Neural progenitor cell (in vitro differentiated cells): ENCODE results near the gene RALGAPB. TPM values are rescaled to one million over a fixed set of nuclear protein-coding genes. Genes with fewer than 3 reads are reported as not detected.
"Not testable (repeated sequence)": the region's sequence is repeated elsewhere in the genome, so short reads cannot be mapped to it uniquely, and the experiment has no call there.

Experiments used
- DNase-seq: peaks from one replicate; pipeline ENCODE4 v3.0.0-alpha.2; 2016; ENCODE audit warnings: low spot score
- H2AFZ ChIP-seq: fragments of 200-600 bp; sonication (generic); replicated peaks from 2 replicates; pipeline ENCODE4 v1.6.1; 2016; ENCODE audit warnings: antibody characterized with exemption
- H3F3A ChIP-seq: fragments of 200-600 bp; sonication (generic); 2 replicates; pipeline ENCODE4 v1.6.1; 2016; ENCODE audit warnings: antibody characterized with exemption, low read depth
- H3K27ac ChIP-seq: fragments of 200-600 bp; sonication (generic); 2 replicates; pipeline ENCODE4 v1.5.1; 2016; ENCODE audit warnings: mild to moderate bottlenecking
- H3K27me3 ChIP-seq: fragments of 200-600 bp; sonication (generic); 2 replicates; pipeline ENCODE4 v1.6.1; 2016; ENCODE audit warnings: mild to moderate bottlenecking, moderate library complexity
- H3K36me3 ChIP-seq: fragments of 200-600 bp; sonication (generic); 2 replicates; pipeline ENCODE4 v1.5.1; 2016
- H3K4me1 ChIP-seq: fragments of 200-600 bp; sonication (generic); 2 replicates; pipeline ENCODE4 v1.6.1; 2016; ENCODE audit warnings: mixed run types
- H3K4me2 ChIP-seq: fragments of 200-600 bp; sonication (generic); 2 replicates; pipeline ENCODE4 v1.6.1; 2016
- H3K4me3 ChIP-seq: fragments of 200-600 bp; sonication (generic); 2 replicates; pipeline ENCODE4 v1.5.1; 2016
- H3K79me2 ChIP-seq: fragments of 200-600 bp; sonication (generic); 2 replicates; pipeline ENCODE4 v1.6.1; 2016; ENCODE audit warnings: low read depth
- H3K9ac ChIP-seq: fragments of 200-600 bp; sonication (generic); 2 replicates; pipeline ENCODE4 v1.6.1; 2016
- H3K9me3 ChIP-seq: fragments of 200-600 bp; sonication (generic); 2 replicates; pipeline ENCODE4 v1.5.1; 2016; ENCODE audit warnings: low read depth
- H4K20me1 ChIP-seq: fragments of 200-600 bp; sonication (generic); 2 replicates; pipeline ENCODE4 v1.6.1; 2016; ENCODE audit warnings: low read depth
- H3K27ac Mint-ChIP-seq: 3 replicates; pipeline ENCODE4 v1.8.0; 2021; ENCODE audit warnings: mixed read lengths
- H3K27me3 Mint-ChIP-seq: 2 replicates; pipeline ENCODE4 v1.8.0; 2022; ENCODE audit warnings: low read depth, mild to moderate bottlenecking, inconsistent platforms, moderate library complexity, mixed read lengths; ENCODE audit not compliant: insufficient read depth
- H3K36me3 Mint-ChIP-seq: 3 replicates; pipeline ENCODE4 v1.8.0; 2021; ENCODE audit warnings: mixed read lengths
- H3K4me1 Mint-ChIP-seq: 3 replicates; pipeline ENCODE4 v1.8.0; 2021; ENCODE audit warnings: mixed read lengths
- H3K4me3 Mint-ChIP-seq: 3 replicates; pipeline ENCODE4 v1.8.0; 2021; ENCODE audit warnings: mild to moderate bottlenecking, moderate library complexity, mixed read lengths
- H3K9me3 Mint-ChIP-seq: 3 replicates; pipeline ENCODE4 v1.8.0; 2020; ENCODE audit warnings: mixed read lengths
- CTCF ChIP-seq: fragments of 200-600 bp; sonication (generic); IDR thresholded peaks from 2 replicates; pipeline ENCODE4 v1.5.1; 2017; ENCODE audit warnings: antibody characterized with exemption, mild to moderate bottlenecking
- EZH2 ChIP-seq: fragments of 200-600 bp; sonication (generic); IDR thresholded peaks from 2 replicates; pipeline ENCODE4 v1.6.1; 2017; ENCODE audit warnings: antibody characterized with exemption, mild to moderate bottlenecking, moderate library complexity
- EZH2phosphoT487 ChIP-seq: fragments of 200-600 bp; sonication (generic); IDR thresholded peaks from 2 replicates; pipeline ENCODE4 v1.6.1; 2017; ENCODE audit warnings: antibody characterized with exemption
- total RNA-seq: library from RNA; depleted of rRNA; stranded (reverse); fragments of >200 nt; gene quantifications from 2 replicates; pipeline ENCODE4 v1.2.3, GENCODE V29; 2015; ENCODE audit warnings: low replicate concordance

RALGAPB gene
- total RNA-seq, 1 donor from 2014 or later: 39.1 TPM

DNA sequence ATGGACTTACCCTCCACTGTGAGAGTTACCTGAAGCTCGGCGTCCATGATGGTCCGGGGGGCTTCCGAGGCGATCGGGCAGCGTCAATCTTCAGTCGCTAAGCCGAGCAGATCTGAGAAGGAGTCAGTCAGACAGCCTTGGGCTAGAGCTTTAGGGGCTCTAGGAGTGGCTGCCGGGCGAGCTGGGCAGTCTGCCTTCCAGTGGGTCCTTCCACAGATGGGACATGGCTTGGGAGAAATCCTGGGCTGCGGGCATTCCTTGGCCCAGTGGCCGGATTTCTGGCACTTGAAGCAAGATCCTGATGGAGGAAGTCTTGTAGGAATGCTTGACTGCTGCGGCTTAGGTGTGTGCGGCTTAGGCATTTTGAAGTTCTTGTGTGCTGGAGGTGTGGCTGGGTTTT lies 123.2 kb downstream of the RALGAPB start:
- H3K9ac ChIP-seq, H4K20me1 ChIP-seq, H3K4me3 ChIP-seq, DNase-seq, H3K36me3 ChIP-seq, H3K4me1 Mint-ChIP-seq, H3K4me1 ChIP-seq, H2AFZ ChIP-seq, H3K9me3 ChIP-seq, H3K27me3 Mint-ChIP-seq, H3K4me3 Mint-ChIP-seq, H3K27me3 ChIP-seq, H3K79me2 ChIP-seq, H3F3A ChIP-seq, H3K9me3 Mint-ChIP-seq, H3K27ac Mint-ChIP-seq, H3K27ac ChIP-seq, H3K4me2 ChIP-seq, H3K36me3 Mint-ChIP-seq: not testable (repeated sequence)

DNA sequence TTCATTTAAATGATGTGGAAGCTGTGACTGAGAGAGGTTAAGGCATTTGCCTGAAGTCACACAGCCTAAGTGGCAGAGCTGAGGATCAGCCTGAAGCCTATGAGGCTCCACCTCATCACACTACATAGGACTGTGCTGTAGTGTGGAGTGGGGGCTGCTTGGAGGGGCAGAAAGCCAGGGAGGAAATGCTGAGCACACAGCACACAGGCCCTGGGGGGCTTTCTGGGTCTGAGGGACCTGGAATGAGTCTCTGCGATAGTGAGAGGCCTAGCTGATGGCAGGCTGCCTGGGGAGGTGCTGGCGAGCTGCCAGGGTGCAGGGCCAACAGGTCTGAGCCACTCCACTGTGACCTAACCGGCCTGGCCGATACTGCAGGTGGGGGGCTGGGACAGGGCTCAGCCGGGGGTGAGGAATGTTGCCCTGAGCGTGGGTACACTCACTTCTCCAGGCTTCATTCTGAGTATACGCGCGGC lies 126.8 kb downstream of the RALGAPB start:
- no peaks in the 10 kb centered on the region for H3K79me2 ChIP-seq
- no peak overlapping the region for H3K9ac ChIP-seq
- TF ChIP-seq EZH2phosphoT487: no peak
- no peak for TF ChIP-seq EZH2
- no peak for TF ChIP-seq CTCF
- no peaks in the 10 kb centered on the region for H3K36me3 Mint-ChIP-seq
- no peaks in the 10 kb centered on the region for H4K20me1 ChIP-seq
- peaks cover 12% of the 10 kb centered on the region for H3K4me1 Mint-ChIP-seq
- H3K9me3 Mint-ChIP-seq: no peaks in the 10 kb centered on the region
- no peak overlapping the region for H3K4me3 Mint-ChIP-seq
- H3K9me3 ChIP-seq: no peaks in the 10 kb centered on the region
- DNase-seq: no peak
- no peak overlapping the region for H2AFZ ChIP-seq
- H3K36me3 ChIP-seq: no peaks in the 10 kb centered on the region
- H3K27me3 Mint-ChIP-seq: peaks cover 7% of the 10 kb centered on the region
- no peaks in the 10 kb centered on the region for H3F3A ChIP-seq
- H3K27me3 ChIP-seq: peaks cover 39% of the 10 kb centered on the region
- no peak overlapping the region for H3K27ac Mint-ChIP-seq
- H3K4me2 ChIP-seq: no peak overlapping the region
- no peak overlapping the region for H3K4me3 ChIP-seq
- no peak overlapping the region for H3K27ac ChIP-seq
- peaks cover 5% of the 10 kb centered on the region for H3K4me1 ChIP-seq

GRCh38 chr20:38600057-38600456 lies 127.4 kb downstream of the RALGAPB start:
- Histone ChIP-seq H4K20me1 (no peaks in the 10 kb centered on the region), H3K27ac (no peak overlapping the region), H3K9ac (no peak overlapping the region), H3K79me2 (no peaks in the 10 kb centered on the region), H3K27me3 (peaks cover 39% of the 10 kb centered on the region), H3K4me2 (no peak overlapping the region), H2AFZ (no peak overlapping the region), H3F3A (no peaks in the 10 kb centered on the region), H3K36me3 (no peaks in the 10 kb centered on the region), H3K4me3 (no peak overlapping the region), H3K4me1 (peaks cover 5% of the 10 kb centered on the region), H3K9me3 (no peaks in the 10 kb centered on the region)
- TF ChIP-seq CTCF (no peak), EZH2 (no peak), EZH2phosphoT487 (no peak)
- Mint-ChIP-seq H3K9me3 (no peaks in the 10 kb centered on the region), H3K4me3 (no peak overlapping the region), H3K4me1 (peaks cover 15% of the 10 kb centered on the region), H3K36me3 (no peaks in the 10 kb centered on the region), H3K27me3 (peaks cover 7% of the 10 kb centered on the region), H3K27ac (no peak overlapping the region)
- DNase-seq: no peak

DNA sequence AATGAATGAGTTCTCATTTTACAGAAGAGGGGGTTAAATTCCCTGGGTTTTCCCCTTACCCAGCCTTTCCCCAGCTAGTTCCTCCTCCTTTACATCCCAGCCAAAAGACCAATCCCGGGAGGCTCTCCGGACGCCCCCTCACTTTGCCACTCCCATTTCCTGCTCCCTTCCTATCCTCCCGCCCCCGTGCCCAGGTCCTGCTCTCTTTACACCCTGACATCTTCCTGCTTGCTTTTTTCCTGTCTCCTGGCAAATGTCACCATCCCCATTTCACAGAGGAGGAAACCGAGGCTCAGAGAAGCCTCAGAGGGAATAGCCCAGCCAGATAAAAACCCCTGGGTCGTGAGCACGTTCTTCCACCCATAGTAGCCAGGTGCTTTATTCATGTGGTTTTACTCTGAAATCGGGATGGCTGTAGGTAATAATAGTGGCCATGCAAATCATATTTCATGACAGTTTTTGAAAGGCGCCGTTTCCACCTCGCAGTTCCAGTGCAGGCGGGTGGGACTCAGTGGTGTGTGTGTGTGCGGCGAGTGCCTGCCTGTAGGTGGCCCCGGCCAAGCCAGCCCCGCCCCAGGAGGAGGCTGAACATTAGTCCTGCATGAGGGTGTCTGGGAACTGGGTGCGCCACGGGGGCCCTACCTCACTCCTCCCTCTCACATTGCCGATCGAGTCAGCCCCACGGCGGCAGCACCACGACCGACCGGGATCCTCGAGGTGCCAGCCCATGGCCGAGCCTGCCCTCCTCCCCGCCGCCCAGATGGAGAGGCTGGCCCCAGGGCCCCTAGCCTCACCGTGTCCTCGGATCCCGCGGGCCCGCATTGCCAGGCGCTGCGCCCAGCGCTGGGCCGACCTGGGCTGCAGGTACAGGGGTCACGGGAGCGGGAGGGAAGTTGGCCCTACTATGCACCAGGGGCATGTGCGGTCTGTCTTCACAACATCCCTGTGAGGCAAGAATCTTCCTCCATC lies 128.9 kb downstream of the RALGAPB start, which contains the start of gene ARHGAP40:
Gene ARHGAP40 (plus strand): TSS at position 594 of the 969 bp plus-strand sequence.
- no peaks in the 10 kb centered on the region for H4K20me1 ChIP-seq
- H3K27ac ChIP-seq: no peak within 1 kb of the TSS
- Mint-ChIP-seq H3K36me3 (no peaks in the 10 kb centered on the region), H3K9me3 (no peaks in the 10 kb centered on the region), H3K4me3 (peak within 1 kb of the TSS; percentile 31), H3K4me1 (peaks cover 17% of the 10 kb centered on the region), H3K27me3 (peaks cover 7% of the 10 kb centered on the region), H3K27ac (no peak within 1 kb of the TSS)
- peak within 1 kb of the TSS; percentile 35 for H3K4me3 ChIP-seq
- TF ChIP-seq EZH2phosphoT487 (peak; percentile 30), EZH2 (no peak), CTCF (peak; percentile 34)
- H3F3A ChIP-seq: no peaks in the 10 kb centered on the region
- peak within 1 kb of the TSS; percentile 87 for H2AFZ ChIP-seq
- no peak within 1 kb of the TSS for H3K9ac ChIP-seq
- peaks cover 5% of the 10 kb centered on the region for H3K4me1 ChIP-seq
- no peaks in the 10 kb centered on the region for H3K79me2 ChIP-seq
- no peaks in the 10 kb centered on the region for H3K36me3 ChIP-seq
- peak; percentile 51 for DNase-seq
- peak within 1 kb of the TSS; percentile 68 for H3K4me2 ChIP-seq
- H3K9me3 ChIP-seq: no peaks in the 10 kb centered on the region
- H3K27me3 ChIP-seq: peaks cover 39% of the 10 kb centered on the region
